Putamen (tissue), 1 donor: ENCODE results near the gene SHISA5.
"Not testable (repeated sequence)": the region's sequence is repeated elsewhere in the genome, so short reads cannot be mapped to it uniquely, and the experiment has no call there.

Experiments
- DNase-seq: peaks from one replicate; pipeline ENCODE4 v3.0.0-alpha.2; 2016; ENCODE audit warnings: low spot score

SHISA5 gene, protein sequence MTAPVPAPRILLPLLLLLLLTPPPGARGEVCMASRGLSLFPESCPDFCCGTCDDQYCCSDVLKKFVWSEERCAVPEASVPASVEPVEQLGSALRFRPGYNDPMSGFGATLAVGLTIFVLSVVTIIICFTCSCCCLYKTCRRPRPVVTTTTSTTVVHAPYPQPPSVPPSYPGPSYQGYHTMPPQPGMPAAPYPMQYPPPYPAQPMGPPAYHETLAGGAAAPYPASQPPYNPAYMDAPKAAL

DNA sequence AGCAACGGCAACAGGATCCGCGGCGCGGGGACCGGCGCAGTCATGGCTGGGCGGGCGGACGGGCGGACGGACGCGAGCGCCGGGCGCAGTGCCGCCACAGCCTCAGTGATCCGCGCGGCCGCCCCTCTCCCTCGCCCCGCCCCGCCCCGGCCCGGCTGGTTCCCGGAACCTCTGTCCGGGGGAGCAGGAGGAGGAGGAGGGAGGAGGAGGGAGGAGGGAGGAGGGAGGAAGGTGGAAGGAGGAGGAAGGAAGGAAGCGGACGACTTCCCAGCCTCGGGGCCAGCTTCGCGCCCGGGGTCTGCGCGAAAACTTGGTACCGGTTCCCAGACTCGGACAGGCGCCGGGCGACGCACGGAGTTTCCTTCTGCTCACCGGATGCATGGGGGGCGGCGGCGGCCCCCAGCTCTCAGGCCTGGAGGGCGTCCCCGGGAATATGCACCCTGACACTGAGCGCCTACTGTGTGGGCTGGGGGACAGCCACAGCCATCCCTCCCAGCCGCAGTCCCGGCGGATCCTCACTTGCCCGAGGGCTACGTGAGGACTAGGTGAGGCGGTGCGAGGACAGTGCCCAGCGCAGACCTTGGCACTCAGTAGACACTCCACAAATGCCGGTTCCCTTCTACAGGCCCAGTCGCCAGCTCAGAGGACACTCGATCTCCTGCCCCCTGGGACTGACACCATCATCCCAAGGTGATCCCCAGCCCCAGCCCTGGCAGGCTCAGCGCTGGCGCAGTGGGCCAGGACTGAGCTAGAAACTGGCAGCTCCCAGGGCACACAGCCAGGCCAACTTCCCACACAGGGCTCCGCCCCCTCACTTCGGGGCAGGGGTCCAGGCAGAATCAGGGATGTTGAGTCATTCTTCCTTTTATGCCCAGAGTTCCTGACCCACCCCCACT lies at the start of gene SHISA5:
Gene SHISA5 (minus strand): TSS at position 124 of the 896 bp plus-strand sequence. CDS start 80 bp downstream, at position 44.
- peak; percentile 47 for DNase-seq

DNA sequence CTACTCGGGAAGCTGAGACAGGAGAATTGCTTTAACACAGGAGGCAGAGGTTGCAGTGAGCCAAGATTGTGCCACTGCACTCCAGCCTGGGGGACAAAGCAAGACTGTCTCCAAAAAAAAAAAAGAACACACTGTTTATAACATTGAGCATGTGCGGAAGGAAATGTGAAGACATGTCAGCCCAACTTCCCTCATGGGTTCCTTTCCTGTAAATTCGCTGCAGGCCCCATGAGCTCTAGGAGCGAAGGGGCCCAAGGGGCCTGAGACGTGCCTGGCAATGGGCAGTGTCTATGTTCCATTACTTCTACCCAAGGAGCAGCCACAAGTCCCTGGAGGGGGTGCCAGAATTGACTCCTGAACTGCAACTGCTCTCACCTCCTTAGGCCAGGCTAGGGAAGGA lies 49.4 kb upstream of the SHISA5 start:
- no peak for DNase-seq

DNA sequence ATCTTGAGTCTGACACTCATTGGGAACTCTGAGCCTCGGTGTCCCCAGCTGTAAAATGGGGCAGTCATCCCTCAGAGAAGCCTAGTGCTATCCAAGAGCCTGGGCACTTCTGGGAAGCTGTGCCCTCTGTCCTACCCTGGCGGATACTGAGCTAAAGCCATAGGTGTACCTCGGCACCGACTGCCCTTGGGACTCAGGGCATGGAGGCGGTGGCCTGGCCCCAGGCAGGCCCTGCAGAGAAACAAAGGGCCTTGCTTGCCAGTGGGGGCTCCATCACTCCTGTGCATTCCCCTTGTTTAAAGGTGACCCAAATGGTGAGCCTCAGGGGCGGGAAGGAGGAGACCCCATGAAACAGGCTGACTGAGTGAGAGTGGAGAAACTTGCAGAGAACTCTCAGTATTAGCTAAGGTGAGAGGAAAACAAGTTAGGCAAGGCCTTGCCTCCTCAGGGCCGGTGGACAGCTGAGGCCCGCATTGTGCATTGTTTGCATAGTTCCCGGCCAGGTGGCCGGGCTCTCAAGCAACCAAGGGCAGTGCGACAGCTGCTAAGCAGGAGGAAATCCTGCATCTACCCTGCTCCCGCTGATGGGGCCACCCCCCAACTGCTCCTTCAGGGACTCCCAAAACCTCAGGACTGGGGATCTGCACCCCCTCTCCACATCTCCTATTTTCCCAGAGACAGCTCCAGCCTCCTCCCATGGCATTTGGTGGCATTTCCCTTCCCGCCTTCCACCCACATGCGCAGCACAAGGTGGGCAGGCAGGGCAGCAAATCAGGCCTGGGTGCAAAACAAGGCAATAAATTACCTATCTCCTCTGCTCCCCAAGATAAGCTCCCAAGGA lies 48.4 kb upstream of the SHISA5 start:
- DNase-seq = no peak

DNA sequence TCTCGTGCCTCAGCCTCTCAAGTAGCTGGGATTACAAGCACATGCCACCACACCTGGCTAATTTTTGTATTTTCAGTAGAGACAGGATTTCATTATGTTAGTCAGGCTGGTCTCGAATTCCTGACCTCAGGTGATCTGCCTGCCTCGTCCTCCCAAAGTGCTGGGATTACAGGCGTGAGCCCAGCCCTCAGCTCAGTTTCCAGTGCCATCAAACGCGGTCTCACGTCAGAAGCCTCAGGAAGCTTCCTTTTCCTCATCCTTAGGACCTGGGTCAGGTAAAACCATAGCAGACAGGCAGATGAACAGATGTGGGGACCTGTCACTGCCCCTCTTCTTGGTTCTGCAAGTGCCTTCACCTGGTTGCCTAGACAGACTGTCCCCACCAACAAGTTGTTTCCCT lies 47.7 kb upstream of the SHISA5 start:
- not testable (repeated sequence) for DNase-seq

DNA sequence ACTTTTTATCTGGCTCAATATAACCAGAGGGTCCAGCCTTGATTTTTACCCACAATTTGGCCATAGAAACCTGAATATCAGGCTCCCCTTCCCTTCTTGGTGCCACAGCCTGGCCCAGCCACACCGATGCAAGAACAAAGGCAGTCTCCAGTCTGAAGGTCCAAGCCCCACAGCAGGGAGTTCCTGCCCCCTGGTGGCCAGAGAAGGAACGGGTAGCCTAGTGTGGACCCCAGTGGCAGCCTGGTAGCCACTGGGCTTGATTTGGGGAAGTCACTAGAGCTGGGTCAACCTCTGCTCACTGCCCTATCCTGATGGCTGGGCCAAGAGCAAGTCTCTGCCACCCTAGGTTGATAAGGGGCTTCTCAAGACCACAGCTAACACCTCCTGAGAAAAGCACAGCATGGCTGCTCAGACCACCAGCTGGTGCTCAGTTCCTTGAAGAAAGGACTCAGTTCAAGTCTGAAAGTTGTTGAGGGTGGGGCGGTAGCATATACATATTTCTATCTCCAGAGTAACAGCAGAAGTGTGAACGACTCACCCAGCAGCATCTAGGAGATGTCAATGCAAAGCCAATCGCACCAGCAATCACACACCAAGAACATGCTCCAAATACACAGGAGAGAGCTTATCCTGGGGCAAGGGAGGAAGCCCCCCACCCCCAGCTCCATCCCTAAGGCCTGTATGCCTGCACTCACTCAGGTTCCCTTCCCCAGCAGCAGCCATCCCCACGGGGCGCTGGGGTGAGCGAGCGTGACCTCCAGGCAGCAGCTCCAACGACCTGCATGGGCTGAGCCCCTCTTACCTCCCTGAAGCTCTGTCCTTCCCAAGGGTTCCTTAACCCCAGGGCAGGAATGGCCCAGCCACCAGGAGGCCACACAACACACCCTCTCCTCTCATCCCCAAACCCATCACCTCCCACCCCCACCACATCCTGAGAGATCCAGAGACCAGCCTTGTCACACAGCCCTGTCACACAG lies 45.0 kb upstream of the SHISA5 start:
- peak; percentile 81 for DNase-seq

DNA sequence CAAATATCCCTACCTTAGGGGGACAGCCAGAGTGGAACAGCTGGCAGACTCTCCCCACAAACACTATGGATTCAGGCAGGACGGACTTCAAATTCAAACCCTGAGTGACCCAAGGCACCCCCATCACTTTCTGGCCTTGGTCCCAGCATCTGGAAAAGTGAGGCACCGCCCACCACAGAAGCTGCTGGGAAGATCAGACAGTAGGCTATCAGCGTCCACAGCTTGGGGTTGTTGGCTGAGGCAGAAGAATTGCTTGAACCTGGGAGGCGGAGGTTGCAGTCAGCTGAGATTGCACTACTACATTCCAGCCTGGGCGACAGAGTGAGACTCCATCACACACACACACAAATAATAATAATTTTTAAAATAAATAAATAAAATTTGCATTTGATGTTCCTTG lies 44.2 kb upstream of the SHISA5 start:
- no peak for DNase-seq

DNA sequence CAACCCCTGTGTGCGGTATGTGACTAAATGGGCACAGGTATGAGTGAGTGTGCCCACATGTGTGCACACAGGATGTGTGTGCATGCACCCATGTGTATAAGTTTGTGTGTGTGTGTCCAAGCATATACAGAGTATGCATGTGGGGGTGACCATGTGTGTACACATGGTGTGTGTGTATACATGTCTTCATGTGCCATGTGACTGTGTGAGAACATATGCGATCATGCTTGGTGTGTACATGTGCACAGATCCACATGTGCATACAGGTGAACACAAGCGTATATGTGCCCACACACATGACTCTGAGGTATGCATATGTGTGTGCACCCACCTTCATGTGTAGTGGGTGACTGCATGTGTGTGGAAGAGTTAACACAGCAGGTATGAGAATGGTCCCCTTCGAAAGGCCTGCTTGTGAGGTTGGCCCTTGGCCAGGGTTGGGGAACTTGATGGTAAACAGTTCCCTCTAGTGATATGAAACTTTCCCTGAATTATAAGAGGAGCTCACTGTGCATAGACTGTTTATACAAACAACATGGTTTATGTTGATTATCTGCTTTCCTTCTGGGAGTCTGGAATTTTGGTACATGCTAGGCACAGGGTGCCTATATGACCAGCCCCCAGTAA lies 42.3 kb upstream of the SHISA5 start:
- no peak for DNase-seq

DNA sequence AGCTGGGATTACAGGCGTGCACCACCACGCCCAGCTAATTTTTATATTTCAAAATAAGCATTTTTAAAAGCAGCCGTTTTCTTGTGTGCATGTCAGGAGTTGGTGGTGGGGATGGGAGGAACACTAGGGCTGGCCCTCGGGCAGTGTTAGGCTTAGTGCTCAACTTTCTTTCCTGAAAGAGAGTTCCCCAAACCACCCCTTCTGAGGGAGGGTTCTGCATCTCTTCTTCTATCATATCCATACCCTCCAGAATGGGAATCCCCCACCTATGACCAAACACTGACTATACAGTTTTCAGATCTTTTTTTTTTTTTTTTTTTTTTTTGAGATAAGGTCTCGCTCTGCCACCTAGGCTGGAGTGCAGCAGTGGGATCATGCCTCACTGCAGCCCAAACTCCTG lies 40.2 kb upstream of the SHISA5 start:
- no peak for DNase-seq

DNA sequence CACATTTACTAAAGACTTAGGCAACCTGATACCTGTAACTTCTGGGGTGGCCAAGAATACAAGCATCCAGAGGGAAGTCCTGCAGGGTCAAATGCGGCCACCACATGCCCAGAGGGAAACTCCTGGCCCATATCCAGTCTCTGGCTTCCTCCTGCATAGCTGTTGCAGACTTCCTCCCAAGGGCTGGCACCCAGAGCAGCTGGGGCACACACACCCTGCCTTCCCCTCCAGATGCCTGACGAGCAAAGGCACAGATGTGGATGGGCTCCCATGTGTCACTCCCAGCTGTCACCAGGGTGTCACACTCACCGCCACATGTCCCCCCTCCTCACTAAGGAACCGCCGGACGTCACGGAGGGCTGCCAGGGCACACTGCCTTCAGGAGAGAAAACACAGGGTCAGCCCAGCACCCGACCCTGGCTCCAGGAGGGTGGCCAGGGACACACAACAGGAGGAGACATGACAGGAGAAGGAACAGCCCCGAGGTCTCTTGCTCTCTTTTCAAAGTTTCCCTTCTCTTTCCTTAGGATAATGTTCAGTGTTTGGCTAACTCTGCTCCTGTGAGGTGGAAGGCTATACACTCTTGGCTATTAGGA lies 39.4 kb upstream of the SHISA5 start:
- no peak for DNase-seq

DNA sequence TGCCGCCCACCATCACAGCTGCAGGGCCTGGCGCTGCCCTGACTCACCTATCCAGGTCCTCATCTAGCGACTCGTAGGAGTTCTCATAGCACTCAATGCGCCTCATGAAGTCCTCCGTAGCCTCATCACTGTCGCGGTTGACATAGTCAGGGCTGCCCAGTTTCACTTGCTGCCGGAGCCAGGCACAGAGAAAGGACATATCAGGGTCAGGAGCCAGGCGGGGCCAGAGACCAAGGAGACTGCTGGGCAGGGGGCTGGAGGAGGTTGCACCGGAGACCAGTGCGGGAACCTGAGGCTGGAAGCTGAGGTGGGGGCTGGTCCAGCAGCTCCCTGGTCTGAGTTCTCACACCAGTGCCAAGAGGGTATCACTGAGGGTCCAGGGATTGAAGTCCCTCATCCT lies 34.5 kb upstream of the SHISA5 start:
- no peak for DNase-seq

DNA sequence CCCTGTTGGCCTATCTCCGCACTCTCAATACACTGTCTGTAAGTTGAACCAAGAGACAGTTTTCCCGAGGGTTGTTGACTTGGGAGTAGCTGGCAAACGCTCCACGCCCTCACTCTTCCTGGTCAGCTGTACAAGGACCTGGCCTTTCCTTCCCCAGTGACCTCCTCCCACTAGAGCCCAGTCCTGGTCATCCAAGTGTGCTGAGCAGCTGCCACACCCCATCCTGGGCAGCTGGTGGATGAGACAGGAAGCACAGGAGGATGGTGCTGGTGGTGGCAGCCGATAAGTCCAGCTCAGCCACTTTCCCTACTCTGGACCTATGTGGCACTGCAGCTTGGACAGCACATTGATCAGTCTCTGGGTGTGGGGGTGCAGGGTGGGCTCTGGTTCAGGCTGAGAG lies 32.8 kb upstream of the SHISA5 start:
- DNase-seq = no peak

DNA sequence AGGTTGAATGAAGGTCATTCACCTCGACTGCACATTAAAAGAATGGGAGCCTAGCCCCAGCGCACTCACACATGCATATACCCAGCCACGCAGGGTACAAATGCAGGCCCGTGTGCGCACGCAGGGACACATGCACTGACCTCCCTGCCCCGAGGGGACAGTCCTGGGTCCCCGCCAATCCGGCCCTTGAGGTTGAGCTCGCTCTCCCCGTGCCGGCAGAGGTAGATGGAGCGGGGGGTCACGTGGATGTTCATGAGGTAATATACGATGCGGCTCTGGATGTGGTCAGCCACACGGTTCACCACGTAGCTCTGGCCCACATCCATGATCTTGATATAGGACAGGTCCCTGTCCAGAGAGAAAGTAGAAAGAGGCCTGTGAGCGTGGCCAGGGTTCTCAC lies 32.1 kb upstream of the SHISA5 start:
- DNase-seq = no peak

DNA sequence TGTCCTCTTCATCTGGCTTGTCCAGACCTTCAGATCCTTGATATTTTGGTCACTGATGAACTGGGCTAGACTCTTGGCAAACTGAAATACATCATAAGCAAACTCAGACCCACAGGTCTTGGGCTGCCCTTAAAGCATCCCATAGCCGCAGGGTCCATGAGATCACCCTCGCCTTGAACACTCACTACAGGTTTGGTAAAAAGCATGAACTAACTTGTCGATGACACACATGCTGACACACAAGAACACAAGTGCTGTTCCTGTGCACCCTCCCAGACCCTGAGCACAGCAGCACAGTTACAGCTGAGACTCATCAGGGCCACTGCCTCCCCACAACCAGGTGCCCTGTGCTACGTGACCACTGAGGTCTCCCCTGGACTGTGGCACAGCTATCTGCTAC lies 31.6 kb upstream of the SHISA5 start:
- no peak for DNase-seq

DNA sequence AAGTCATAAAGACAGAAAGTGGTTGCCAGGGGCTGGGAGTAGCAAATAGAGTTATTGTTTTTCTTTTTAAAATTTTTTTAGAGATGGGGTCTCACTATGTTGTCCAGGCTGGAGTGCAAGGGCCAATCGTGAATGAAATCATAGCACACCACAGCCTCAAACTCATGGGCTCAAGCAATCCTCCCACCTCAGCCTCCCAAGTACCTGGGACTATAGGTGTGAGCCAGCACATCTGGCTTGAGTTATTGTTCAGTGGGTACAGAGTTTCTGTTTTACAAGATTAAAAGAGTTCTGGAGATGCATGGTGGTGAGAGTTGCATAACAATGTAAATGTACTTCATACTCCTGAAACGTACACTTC lies 29.0 kb upstream of the SHISA5 start:
- no peak for DNase-seq

DNA sequence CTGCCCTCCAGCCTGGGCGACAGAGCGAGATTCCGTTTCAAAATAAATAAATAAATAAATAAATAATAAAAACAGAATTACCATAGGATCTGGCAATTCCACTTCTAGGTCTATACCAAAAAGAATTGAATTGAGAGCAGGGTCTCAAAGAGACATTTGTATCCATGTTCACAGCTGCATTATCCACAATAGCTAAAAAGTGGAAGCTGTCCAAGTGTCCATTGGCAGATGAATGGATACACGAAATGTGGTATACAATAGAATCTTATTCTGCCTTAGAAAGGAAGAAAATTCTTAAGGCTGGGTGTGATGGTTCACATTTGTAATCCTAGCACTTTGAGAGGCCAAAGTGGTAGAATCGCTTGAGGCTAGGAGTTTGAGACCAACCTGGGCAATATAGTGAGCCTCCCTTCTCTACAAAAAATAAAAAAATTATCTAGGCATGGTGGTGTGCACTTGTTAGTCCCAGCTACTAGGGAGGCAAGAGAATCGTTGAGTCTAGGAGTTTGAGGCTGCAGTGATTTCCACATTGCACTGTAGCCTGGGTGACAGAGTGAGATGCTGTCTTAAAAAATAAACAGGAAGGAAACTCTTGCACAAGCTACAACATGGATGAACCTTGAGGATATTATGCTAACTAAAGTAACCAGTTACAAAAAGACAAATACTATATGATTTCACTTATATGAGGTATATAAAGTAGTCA lies 28.4 kb upstream of the SHISA5 start:
- DNase-seq = peak; percentile 87

DNA sequence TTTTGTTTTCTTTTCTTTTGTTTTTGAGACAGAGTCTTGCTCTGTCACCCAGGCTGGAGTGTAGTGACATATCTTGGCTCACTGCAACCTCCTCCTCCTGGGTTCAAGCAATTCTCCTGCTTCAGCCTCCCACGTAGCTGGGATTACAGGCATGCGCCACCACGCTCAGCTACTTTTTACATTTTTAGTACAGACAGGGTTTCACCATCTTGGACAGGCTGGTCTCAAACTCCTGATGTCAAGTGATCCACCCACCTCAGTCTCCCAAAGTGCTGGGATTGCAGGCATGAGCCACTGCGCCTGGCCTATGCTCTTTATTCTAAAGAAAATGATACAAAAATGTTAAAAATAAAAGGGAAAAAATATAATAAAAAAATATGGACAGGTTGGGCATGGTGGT lies 26.7 kb upstream of the SHISA5 start:
- not testable (repeated sequence) for DNase-seq

DNA sequence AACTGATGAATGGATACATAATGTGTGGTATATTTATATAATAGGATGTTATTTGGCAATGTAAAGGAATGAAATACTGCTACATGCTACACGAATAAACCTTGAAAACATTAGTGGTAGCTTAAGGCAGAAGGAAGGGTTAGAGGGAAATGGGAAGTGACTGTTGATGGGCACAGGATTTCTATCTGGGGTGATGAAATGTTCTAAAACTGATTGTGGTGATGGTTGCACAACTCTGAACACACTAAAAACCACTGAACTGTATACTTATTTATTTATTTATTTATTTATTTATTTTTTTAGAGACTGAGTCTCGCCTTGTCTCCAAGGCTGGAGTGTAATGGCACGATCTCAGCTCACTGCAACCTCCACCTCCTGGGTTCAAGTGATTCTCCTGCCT lies 24.8 kb upstream of the SHISA5 start:
- no peak for DNase-seq

DNA sequence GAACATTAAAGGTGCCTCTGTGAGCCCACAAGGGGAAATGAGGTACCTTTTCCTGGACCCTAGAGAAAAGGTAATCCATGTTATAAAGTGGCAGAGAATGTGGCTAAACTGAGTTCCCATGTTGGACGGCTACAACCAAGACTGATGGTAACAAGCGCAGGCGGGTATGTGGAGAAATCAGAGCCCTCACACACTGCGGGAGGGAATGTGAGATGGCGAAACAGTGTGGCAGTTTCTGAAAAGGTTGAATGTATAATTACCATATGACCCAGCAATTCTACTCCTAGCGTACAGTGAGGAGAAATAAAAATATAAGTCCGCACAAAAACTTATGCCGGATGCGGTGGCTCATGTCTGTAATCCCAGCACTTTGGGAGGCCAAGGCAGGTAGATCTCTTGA lies 24.1 kb upstream of the SHISA5 start:
- DNase-seq = no peak

DNA sequence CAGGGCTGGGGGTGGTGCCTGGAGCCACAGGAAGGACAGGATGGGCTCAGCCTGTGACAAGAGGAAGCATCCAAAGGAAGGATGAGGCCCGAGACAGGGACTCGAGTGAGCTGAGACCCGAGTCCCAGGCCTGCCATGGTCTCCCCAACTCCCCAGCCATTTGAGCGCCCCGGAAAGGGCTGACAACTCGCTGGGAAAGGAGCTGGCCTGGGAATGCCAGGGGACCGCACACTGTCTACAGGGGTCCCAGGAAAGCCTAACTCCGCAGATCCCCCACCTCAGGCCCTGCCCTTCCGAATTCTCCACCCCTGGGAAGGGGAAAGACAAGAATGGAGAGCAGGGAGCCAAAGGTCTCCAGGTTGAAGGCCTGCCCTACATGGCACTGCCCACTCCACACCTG lies 21.0 kb upstream of the SHISA5 start:
- DNase-seq = no peak

DNA sequence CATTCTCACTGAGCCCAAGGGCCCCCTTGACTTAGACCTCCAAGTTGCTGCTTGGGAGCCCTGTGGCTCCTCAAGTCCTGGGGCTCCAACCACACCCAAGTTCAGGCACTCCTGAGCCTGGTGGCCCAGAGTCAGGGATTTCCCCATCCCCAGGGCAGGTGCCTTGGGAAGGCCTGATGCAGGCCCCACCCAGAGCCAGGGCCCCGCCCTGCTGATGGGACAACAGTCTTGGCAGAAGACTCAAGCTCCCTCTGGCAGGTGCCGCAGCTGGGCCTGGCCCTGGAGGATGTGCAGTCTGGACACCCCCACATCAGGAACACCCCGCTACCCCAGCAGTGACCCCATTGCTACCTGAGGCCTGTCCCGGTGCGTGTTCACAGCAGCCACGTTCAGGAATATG lies 17.7 kb upstream of the SHISA5 start:
- DNase-seq = no peak
